H1 (cell line): ENCODE results near the gene TXN2. TPM values are rescaled to one million over a fixed set of nuclear protein-coding genes. Genes with fewer than 3 reads are reported as not detected.
A peak's percentile ranks its signal among the peaks of the same experiment; 100 is the strongest.

Source experiments
- ASH2L ChIP-seq: fragments of 200-600, 300-600 bp; sonication (generic); IDR thresholded peaks from one replicate; pipeline ENCODE4 v1.7.1; 2017; ENCODE audit warnings: low read length
- ATF3 ChIP-seq: IDR thresholded peaks from 2 replicates; pipeline ENCODE4 v1.6.1; 2011; ENCODE audit warnings: low read depth, mild to moderate bottlenecking, low read length; ENCODE audit not compliant: insufficient read depth
- CBX8 ChIP-seq: fragments of 300-800, 300-1000 bp; sonication (generic); IDR thresholded peaks from 2 replicates; pipeline ENCODE4 v1.7.1; 2016; ENCODE audit warnings: low read depth, low read length, borderline replicate concordance
- GTF2F1 ChIP-seq: IDR thresholded peaks from 2 replicates; pipeline ENCODE4 v1.6.1; 2012; ENCODE audit warnings: low read depth, low read length, improper control_type of control experiment, borderline replicate concordance
- JUND ChIP-seq: IDR thresholded peaks from 2 replicates; pipeline ENCODE4 v1.6.1; 2011; ENCODE audit warnings: mild to moderate bottlenecking, improper control_type of control experiment, low read length
- NANOG ChIP-seq: IDR thresholded peaks from 2 replicates; pipeline ENCODE4 v1.6.1; 2011; ENCODE audit warnings: low read length, low read depth, mild to moderate bottlenecking, inconsistent platforms; ENCODE audit not compliant: insufficient read depth, poor library complexity, severe bottlenecking
- POLR2AphosphoS5 ChIP-seq: IDR thresholded peaks from 2 replicates; pipeline ENCODE4 v1.6.1; 2011; ENCODE audit warnings: low read depth, low read length
- POU5F1 ChIP-seq: IDR thresholded peaks from 2 replicates; pipeline ENCODE4 v1.6.1; 2011; ENCODE audit warnings: low read depth, mild to moderate bottlenecking, low read length, moderate library complexity
- RXRA ChIP-seq: IDR thresholded peaks from 2 replicates; pipeline ENCODE4 v1.6.1; 2011; ENCODE audit warnings: low read depth, mild to moderate bottlenecking, low read length, moderate library complexity; ENCODE audit not compliant: insufficient read depth
- SP2 ChIP-seq: IDR thresholded peaks from 2 replicates; pipeline ENCODE4 v1.6.1; 2012; ENCODE audit warnings: mild to moderate bottlenecking, low read length, inconsistent platforms
- SUZ12 ChIP-seq: fragments of 200-600 bp; sonication (generic); IDR thresholded peaks from 2 replicates; pipeline ENCODE4 v1.6.1; 2012; ENCODE audit warnings: mild to moderate bottlenecking, inconsistent platforms, low read length, moderate library complexity, mixed read lengths
- polyA plus RNA-seq, 7 experiments: library from polyadenylated mRNA; depleted of rRNA in 3 of 7; stranded (reverse) in 5 of 7; unstranded in 2 of 7; fragments of >200 nt in 5 of 7; fragments of 200-250 nt in 2 of 7; gene quantifications; 1 replicate in 5 of 7; 2 replicates in 1 of 7; 4 replicates in 1 of 7; pipeline versions ENCODE4 v1.2.1 to v1.2.3, GENCODE V29; 2011 to 2013; ENCODE audit warnings: missing spikeins in 2 of 7, mixed read lengths in 2 of 7
- total RNA-seq: library from RNA; stranded (reverse); fragmentation: NEBNext Ultra II Directional; extraction: Animal tissue kit (Norgen Biotek cat#: 25700); gene quantifications from 2 replicates; pipeline ENCODE4 v1.2.1, GENCODE V29; 2021

Gene TXN2
- total and polyA plus RNA-seq, 2 of the 8 experiments (the other 6 are each of a cell fraction or from before 2014, with no cell fraction given), result 47.5 to 116 TPM

GRCh38 chr22:36435516-36436415, 45.7 kb downstream of the TXN2 start (continued):
- no peak for TF ChIP-seq GTF2F1
- no peak for TF ChIP-seq ASH2L
- no peak for TF ChIP-seq ATF3
- no peak for TF ChIP-seq SP2
- TF ChIP-seq RXRA, result no peak
- TF ChIP-seq NANOG, result peak; percentile 38
- TF ChIP-seq POLR2AphosphoS5, result no peak
- no peak for TF ChIP-seq SUZ12
- no peak for TF ChIP-seq CBX8
- TF ChIP-seq POU5F1, result no peak
- no peak for TF ChIP-seq JUND
